Hepatocyte (in vitro differentiated cells): ENCODE results near the gene COG6.

Source experiments
- CTCF ChIP-seq: fragments of 200-600 bp; sonication (generic); IDR thresholded peaks from 2 replicates; pipeline ENCODE4 v1.5.1; 2016; ENCODE audit warnings: antibody characterized with exemption, mild to moderate bottlenecking; ENCODE audit not compliant: poor library complexity
- EZH2 ChIP-seq: fragments of 200-600 bp; sonication (generic); IDR thresholded peaks from 2 replicates; pipeline ENCODE4 v1.6.1; 2016; ENCODE audit warnings: antibody characterized with exemption, mild to moderate bottlenecking, borderline replicate concordance
- EZH2phosphoT487 ChIP-seq: fragments of 200-600 bp; sonication (generic); IDR thresholded peaks from one replicate; pipeline ENCODE4 v1.6.1; 2018; ENCODE audit warnings: antibody characterized with exemption, mild to moderate bottlenecking, low read depth, moderate library complexity; ENCODE audit not compliant: unreplicated experiment, severe bottlenecking

GRCh38 chr13:39737047-39737446, 81.6 kb downstream of the COG6 start:
- TF ChIP-seq CTCF (no peak), EZH2 (no peak), EZH2phosphoT487 (no peak)
